ENCODE data around the gene KLK2.

The KLK2 gene

DNA sequence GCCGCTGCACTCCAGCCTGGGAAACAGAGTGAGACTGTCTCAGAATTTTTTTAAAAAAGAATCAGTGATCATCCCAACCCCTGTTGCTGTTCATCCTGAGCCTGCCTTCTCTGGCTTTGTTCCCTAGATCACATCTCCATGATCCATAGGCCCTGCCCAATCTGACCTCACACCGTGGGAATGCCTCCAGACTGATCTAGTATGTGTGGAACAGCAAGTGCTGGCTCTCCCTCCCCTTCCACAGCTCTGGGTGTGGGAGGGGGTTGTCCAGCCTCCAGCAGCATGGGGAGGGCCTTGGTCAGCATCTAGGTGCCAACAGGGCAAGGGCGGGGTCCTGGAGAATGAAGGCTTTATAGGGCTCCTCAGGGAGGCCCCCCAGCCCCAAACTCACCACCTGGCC, at the start of gene KLK2:
KLK2 (plus strand) TSS at position 384 of the 400 bp plus-strand sequence. CDS start 35 bp downstream, outside the sequence.
- DNase-seq (ENCODE audit: low read depth, low spot score): no peak
- ChIA-PET CTCF (no interaction called here), POLR2A (no interaction called here)
- TF ChIP-seq, protein P1, sequence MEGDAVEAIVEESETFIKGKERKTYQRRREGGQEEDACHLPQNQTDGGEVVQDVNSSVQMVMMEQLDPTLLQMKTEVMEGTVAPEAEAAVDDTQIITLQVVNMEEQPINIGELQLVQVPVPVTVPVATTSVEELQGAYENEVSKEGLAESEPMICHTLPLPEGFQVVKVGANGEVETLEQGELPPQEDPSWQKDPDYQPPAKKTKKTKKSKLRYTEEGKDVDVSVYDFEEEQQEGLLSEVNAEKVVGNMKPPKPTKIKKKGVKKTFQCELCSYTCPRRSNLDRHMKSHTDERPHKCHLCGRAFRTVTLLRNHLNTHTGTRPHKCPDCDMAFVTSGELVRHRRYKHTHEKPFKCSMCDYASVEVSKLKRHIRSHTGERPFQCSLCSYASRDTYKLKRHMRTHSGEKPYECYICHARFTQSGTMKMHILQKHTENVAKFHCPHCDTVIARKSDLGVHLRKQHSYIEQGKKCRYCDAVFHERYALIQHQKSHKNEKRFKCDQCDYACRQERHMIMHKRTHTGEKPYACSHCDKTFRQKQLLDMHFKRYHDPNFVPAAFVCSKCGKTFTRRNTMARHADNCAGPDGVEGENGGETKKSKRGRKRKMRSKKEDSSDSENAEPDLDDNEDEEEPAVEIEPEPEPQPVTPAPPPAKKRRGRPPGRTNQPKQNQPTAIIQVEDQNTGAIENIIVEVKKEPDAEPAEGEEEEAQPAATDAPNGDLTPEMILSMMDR (IDR thresholded peaks at IDR 0.05; ENCODE audit: insufficient read depth, low read length, missing control alignments): no peak
- no peak within 1 kb of the TSS for H3K4me3 ChIP-seq (ENCODE audit: low read depth, low read length)

GRCh38 chr19:50826492-50827240, 46.6 kb upstream of the KLK2 start:
- no peak for DNase-seq (ENCODE audit: low read depth, low spot score)
- ChIA-PET POLR2A (no interaction called here), CTCF (no interaction called here)
- TF ChIP-seq, protein P1 (IDR thresholded peaks at IDR 0.05; ENCODE audit: insufficient read depth, low read length, missing control alignments): no peak
- H3K4me3 ChIP-seq (ENCODE audit: low read depth, low read length): no peak overlapping the region

DNA sequence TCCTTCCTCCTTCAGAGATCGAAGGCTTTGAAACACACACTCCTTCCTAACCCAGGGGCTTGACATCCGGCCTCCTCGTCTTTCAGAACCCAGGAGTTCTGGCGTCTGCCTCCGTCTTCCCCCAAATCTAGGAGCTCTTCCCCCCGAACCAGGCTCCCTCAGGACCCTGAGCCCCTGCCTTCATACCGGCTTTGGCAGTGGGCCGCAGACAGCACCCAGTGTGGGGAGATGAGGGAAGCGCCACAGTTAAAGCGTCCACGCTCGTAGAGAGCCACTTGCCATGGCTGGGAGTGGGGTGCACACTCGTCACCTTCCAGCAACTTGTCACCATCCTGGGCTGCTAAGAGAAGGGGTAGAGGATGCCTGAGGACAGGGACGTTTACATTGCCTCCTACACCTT, 45.8 kb upstream of the KLK2 start:
- H3K4me3 ChIP-seq (ENCODE audit: low read depth, low read length): no peak overlapping the region
- CTCF ChIA-PET: no interaction called here
- no peak for DNase-seq (ENCODE audit: low read depth, low spot score)
- POLR2A ChIA-PET: no interaction called here
- TF ChIP-seq, protein P1 (IDR thresholded peaks at IDR 0.05; ENCODE audit: insufficient read depth, low read length, missing control alignments): no peak

GRCh38 chr19:50829801-50830200, 43.4 kb upstream of the KLK2 start:
- DNase-seq (ENCODE audit: low read depth, low spot score): no peak
- H3K4me3 ChIP-seq (ENCODE audit: low read depth, low read length): no peak overlapping the region
- TF ChIP-seq, protein P1 (IDR thresholded peaks at IDR 0.05; ENCODE audit: insufficient read depth, low read length, missing control alignments): no peak
- ChIA-PET POLR2A (no interaction called here), CTCF (no interaction called here)

GRCh38 chr19:50830266-50831025, 42.8 kb upstream of the KLK2 start:
- TF ChIP-seq, protein P1 (IDR thresholded peaks at IDR 0.05; ENCODE audit: insufficient read depth, low read length, missing control alignments): no peak
- DNase-seq (ENCODE audit: low read depth, low spot score): no peak
- ChIA-PET CTCF (no interaction called here), POLR2A (no interaction called here)
- H3K4me3 ChIP-seq (ENCODE audit: low read depth, low read length): no peak overlapping the region

- ChIA-PET CTCF (no interaction called here), POLR2A (no interaction called here)
- DNase-seq (ENCODE audit: low read depth, low spot score): no peak
- H3K4me3 ChIP-seq (ENCODE audit: low read depth, low read length): no peak overlapping the region
- TF ChIP-seq, protein P1 (IDR thresholded peaks at IDR 0.05; ENCODE audit: insufficient read depth, low read length, missing control alignments): no peak
These were observed 42.2 kb upstream of the KLK2 start for GRCh38 chr19:50831026-50831396.
